ENCODE data around the gene INPP5D. TPM values are rescaled to one million over a fixed set of nuclear protein-coding genes. Genes with fewer than 3 reads are reported as not detected.

The INPP5D gene
- total and polyA plus RNA-seq, 2 of the 13 experiments (the other 11 are each of a cell fraction or from before 2014, with no cell fraction given): 16.7 to 18.0 TPM

- TF ChIP-seq KLF16 (CRISPR knock-in tag; IDR thresholded peaks at IDR 0.05) (no peak), ZNF687 (CRISPR knock-in tag; IDR thresholded peaks at IDR 0.05) (0 out of 2 replicates have a peak, but pooled peaks have one; percentile 14)
Measured at GRCh38 chr2:233056961-233057605, 3.1 kb upstream of the INPP5D start.

More at GRCh38 chr2:233056961-233057605, 3.1 kb upstream of the INPP5D start:
- H3K9me3 ChIP-seq (ENCODE audit: low read length): no peaks in the 10 kb centered on the region
- 28% methylated on average over 4 of the region's 6 CpGs for WGBS (ENCODE audit: low lambda C conversion rate)
- H3K36me3 ChIP-seq (replicated peaks in 1 of 2; ENCODE audit: control insufficient read depth in 1 of 2, insufficient read depth in 2 of 2, low read length in 2 of 2): no peaks in the 10 kb centered on the region
- ATAC-seq (no peak), DNase-seq (ENCODE audit: low spot score) (no peak), FAIRE-seq (no peak)
- CTCF ChIA-PET (ENCODE audit: low intra/inter-chr PET ratio, low total read pairs): interaction anchor here (1.0 kb wide), 1 partner anchor 28 kb away, joined by 3 read pairs; no protein-coding TSS in a partner anchor
- H3K79me2 ChIP-seq (ENCODE audit: insufficient read depth, low read length): no peaks in the 10 kb centered on the region
- H3K9ac ChIP-seq (ENCODE audit: insufficient read depth, low read depth, low read length): no peak overlapping the region
- intact Hi-C loops (cut with micrococcal nuclease; ENCODE audit: unreplicated experiment): no loop called here
- peaks cover 51% of the 10 kb centered on the region for H3K4me1 ChIP-seq (ENCODE audit: insufficient read depth, low read length)
- peaks cover 0 to 5% of the 10 kb centered on the region in 2 experiments; a peak in 1 of 5 replicates for H3K27me3 ChIP-seq (ENCODE audit: control insufficient read depth in 1 of 2, insufficient read depth in 2 of 2, low read length in 2 of 2)
- POLR2A ChIA-PET: no interaction called here
- H3K4me2 ChIP-seq (ENCODE audit: low read depth, low read length): no peak overlapping the region
- no peak overlapping the region for H3K4me3 ChIP-seq (replicated peaks in 1 of 3; ENCODE audit: insufficient read depth in 1 of 3, low read depth in 2 of 3, low read length in 3 of 3)
- no peak overlapping the region for H3K27ac ChIP-seq (ENCODE audit: extremely low read length, insufficient read depth, low read length)
- H2AFZ ChIP-seq (ENCODE audit: low read length): no peak overlapping the region
- BruUV-seq (replicated peaks): no TSS peak
- in situ Hi-C loops (cut with HindIII; ENCODE audit: extremely low pct_ligation_motif_present, low pct_unique_long_range_greater_than_20kb): no loop called here
- no peaks in the 10 kb centered on the region for H4K20me1 ChIP-seq (ENCODE audit: insufficient read depth, low read length)
